GM10266 (cell line): ENCODE data around the gene DAPK2.
A peak's percentile ranks its signal among the peaks of the same experiment; 100 is the strongest.

Experiments used
- DNase-seq: peaks from one replicate; pipeline ENCODE4 v3.0.0; 2012; ENCODE audit errors: extremely low spot score
- CTCF ChIP-seq: IDR thresholded peaks from 2 replicates; pipeline ENCODE4 v1.5.1; 2012; ENCODE audit warnings: mild to moderate bottlenecking, low read depth; ENCODE audit not compliant: control insufficient read depth, insufficient read depth; ENCODE audit errors: missing control alignments

DAPK2 gene

GRCh38 chr15:64046421-64047153, at the start of gene DAPK2:
Gene DAPK2, minus strand, starts transcription at chr15:64046485. Its CDS starts 6,224 bp downstream, at chr15:64040261.
- TF ChIP-seq CTCF: peak; percentile 78
- peak; percentile 94 for DNase-seq

GRCh38 chr15:64095431-64095794, 49.1 kb upstream of the DAPK2 start:
- no peak for TF ChIP-seq CTCF
- no peak for DNase-seq

GRCh38 chr15:64093627-64094417, 47.5 kb upstream of the DAPK2 start, which contains the start of gene CIAO2A:
Gene CIAO2A, minus strand, starts transcription at chr15:64093838. Its CDS starts 70 bp downstream, at chr15:64093768.
- TF ChIP-seq CTCF: no peak
- peak; percentile 85 for DNase-seq

- peak; percentile 35 for DNase-seq
- TF ChIP-seq CTCF: peak; percentile 24
These were observed 46.8 kb upstream of the DAPK2 start for GRCh38 chr15:64092864-64093626.

- peak; percentile 49 for TF ChIP-seq CTCF
- no peak for DNase-seq
These were observed 46.0 kb upstream of the DAPK2 start for GRCh38 chr15:64092075-64092820.

GRCh38 chr15:64090527-64090926, 44.2 kb upstream of the DAPK2 start:
- no peak for TF ChIP-seq CTCF
- no peak for DNase-seq
